Measurements from ENCODE around the gene AMFR.

Gene AMFR

DNA sequence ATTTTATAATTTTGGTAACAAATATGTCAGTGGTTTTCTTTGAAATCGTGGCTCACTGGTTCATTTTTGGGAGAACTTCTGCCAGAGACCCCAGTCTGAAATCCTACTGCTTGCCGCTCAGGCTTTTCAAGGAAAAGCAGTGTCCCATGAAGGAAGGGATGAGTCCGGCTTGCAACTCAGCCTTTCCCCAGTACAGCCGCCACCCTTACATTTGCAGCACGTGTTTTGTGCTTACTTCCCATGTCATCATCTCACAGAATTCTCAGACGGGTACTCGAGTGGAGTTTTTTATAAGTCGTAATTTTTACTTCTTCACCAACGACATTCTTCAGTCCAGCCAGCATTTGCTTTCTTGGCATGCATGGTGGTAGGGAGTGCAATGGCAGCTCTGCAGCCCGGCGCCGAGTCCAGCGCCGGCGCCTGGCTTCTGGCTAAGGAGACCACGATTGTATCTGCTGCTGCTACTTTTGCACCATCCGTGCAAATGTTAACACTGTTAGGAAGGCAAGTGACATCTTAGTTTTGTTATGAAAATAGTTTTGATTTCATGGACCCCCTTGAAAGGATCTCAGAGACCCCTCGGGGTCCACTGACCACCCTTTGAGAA, 111.0 kb downstream of the AMFR start:
- in situ Hi-C loops (cut with MboI; ENCODE audit: low sequenced_read_pairs, unreplicated experiment), result loop anchor here (10.0 to 25.0 kb wide), 3 partner anchors 277 to 602 kb away; no protein-coding TSS in a partner anchor
- TF ChIP-seq, protein P1, sequence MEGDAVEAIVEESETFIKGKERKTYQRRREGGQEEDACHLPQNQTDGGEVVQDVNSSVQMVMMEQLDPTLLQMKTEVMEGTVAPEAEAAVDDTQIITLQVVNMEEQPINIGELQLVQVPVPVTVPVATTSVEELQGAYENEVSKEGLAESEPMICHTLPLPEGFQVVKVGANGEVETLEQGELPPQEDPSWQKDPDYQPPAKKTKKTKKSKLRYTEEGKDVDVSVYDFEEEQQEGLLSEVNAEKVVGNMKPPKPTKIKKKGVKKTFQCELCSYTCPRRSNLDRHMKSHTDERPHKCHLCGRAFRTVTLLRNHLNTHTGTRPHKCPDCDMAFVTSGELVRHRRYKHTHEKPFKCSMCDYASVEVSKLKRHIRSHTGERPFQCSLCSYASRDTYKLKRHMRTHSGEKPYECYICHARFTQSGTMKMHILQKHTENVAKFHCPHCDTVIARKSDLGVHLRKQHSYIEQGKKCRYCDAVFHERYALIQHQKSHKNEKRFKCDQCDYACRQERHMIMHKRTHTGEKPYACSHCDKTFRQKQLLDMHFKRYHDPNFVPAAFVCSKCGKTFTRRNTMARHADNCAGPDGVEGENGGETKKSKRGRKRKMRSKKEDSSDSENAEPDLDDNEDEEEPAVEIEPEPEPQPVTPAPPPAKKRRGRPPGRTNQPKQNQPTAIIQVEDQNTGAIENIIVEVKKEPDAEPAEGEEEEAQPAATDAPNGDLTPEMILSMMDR (IDR thresholded peaks at IDR 0.05; ENCODE audit: borderline replicate concordance, control extremely low read depth, extremely low read depth, insufficient read depth, missing control alignments), result no peak
- no peak for DNase-seq (ENCODE audit: low spot score)

DNA sequence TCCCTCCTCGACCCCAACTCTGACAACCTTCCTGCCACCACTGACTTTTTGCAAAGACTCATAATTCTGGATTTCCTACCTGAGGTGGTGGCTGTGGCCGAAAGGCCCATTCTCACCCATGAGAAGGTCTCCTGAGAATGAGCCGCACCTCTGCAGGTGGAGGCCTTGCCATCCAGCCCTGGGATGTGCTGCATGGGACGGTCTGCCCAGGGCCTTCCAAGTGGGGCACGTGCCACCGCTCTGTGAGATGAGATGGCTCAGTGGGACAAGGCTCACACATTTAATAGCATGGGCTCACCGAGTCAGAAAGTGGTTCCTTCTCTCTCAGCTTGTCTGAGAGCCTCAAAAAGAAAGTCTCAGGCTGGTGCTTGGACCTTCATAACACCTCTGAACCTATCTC, 112.8 kb downstream of the AMFR start:
- no peak for DNase-seq (ENCODE audit: low spot score)
- TF ChIP-seq, protein P1 (IDR thresholded peaks at IDR 0.05; ENCODE audit: borderline replicate concordance, control extremely low read depth, extremely low read depth, insufficient read depth, missing control alignments), result no peak
- in situ Hi-C loops (cut with MboI; ENCODE audit: low sequenced_read_pairs, unreplicated experiment), result loop anchor here (10.0 to 25.0 kb wide), 3 partner anchors 275 to 600 kb away; no protein-coding TSS in a partner anchor

DNA sequence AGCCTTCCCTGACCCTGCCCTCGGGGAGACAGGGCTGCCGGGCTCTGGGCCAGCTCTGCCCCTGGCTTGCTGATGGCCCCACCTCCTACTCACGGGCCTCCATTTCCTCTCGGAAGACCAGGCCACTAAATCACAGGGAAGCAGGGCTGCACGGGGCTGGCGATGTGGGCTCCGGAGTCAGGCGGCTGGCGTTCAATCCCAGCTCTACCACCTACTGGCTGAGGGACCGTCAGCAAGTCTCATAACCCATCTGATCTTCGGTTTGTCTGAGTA, 113.4 kb downstream of the AMFR start:
- in situ Hi-C loops (cut with MboI; ENCODE audit: low sequenced_read_pairs, unreplicated experiment), result loop anchor here (10.0 to 25.0 kb wide), 3 partner anchors 275 to 600 kb away; no protein-coding TSS in a partner anchor
- TF ChIP-seq, protein P1 (IDR thresholded peaks at IDR 0.05; ENCODE audit: borderline replicate concordance, control extremely low read depth, extremely low read depth, insufficient read depth, missing control alignments), result no peak
- no peak for DNase-seq (ENCODE audit: low spot score)

All from GM13976 (cell line).